HG03066 (cell line): ENCODE data around the gene SMPD3.

Experiments used
- ATAC-seq: cut with Tn5 transposase; IDR thresholded peaks from one replicate; pipeline ENCODE4 v1.9.1; 2021; ENCODE audit warnings: low read depth; ENCODE audit not compliant: unreplicated experiment

Gene SMPD3

DNA sequence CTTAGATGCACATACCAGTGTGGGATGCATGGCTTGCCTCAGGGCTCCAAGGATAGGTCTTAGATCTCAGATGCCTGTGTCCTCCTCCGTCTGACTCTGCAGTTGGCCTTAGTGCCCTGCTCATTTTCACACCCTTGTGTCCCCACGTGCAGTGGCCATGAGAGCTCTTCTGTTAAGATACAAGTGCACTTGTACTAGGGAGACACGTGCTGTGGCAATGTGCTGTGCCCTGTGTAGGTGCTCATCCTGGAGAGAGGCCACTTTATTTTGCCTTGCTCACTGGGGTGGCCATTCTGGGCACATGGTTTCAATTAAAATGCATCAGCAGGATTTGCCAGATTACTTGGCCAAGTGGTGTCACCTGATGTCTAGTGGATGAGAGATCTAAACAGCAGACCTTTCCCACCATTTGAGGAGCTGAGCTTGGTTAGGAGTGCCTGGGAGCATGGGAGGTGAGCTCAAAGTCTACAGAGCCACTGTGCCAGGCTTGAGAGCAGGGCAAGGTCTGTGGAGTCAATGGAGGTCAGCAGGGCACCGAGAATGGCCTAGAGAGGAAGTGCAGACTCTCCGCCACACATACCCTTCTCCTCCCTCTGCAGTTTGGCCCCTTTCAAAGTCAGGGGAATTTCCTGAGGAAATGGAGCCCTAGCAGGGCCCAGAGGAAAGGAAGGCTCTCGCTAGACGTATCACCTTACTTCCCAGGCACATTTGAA, 25.2 kb upstream of the SMPD3 start:
- ATAC-seq, result no peak

DNA sequence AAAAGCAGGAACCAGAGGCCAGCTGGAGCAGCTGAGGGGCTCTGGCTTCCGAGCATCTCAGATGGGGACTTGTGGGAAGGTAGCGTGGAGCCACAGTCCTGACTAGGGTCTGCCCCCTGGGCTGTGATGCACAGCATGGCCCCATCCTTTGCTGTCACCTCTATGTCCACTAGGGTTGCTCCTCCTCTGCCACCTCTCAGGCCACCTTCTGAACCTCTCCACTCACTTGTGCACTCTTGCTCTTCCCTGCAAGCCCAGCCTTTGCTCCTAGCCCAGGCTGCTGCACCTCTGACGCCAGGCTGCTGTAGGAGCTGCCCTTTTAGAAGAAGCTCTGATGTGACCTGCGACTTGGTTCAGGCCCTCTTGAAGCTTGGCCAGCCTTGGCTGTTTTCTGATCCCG, 24.3 kb upstream of the SMPD3 start:
- ATAC-seq, result no peak

DNA sequence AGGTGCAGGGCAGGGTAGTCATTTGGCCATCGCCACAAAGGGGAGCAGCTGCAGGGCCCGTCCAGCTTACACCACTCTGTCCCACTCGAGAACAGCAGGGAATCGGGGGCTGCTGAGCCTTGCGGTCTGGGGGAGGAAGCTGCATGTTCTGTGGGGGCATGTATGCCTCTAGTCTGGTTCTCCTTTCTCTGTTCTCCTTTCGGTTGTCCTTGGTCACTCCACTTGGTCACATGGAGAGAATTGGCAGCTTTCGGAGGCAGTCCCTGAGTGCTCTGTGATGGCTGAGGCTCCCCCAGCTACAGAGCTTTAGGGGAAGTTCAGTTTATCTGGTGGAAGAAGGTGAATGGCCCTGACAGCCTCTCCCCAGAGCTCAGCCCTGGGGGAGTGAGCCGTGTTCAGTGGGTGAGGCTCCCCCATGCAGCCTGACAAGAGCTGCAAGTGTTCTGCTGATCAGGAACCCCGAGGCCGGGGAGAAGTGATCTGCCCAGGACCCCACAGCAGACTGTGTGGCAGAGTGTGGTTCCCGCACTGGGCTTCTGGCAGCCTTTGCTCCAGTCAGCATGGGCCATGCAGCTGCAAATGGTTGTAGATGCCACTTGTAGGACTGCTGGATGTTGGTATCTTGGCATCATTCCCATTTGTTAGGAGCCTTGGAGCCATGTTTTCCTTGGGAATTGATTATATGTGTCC, 22.3 kb upstream of the SMPD3 start:
- peak; percentile 94 for ATAC-seq

DNA sequence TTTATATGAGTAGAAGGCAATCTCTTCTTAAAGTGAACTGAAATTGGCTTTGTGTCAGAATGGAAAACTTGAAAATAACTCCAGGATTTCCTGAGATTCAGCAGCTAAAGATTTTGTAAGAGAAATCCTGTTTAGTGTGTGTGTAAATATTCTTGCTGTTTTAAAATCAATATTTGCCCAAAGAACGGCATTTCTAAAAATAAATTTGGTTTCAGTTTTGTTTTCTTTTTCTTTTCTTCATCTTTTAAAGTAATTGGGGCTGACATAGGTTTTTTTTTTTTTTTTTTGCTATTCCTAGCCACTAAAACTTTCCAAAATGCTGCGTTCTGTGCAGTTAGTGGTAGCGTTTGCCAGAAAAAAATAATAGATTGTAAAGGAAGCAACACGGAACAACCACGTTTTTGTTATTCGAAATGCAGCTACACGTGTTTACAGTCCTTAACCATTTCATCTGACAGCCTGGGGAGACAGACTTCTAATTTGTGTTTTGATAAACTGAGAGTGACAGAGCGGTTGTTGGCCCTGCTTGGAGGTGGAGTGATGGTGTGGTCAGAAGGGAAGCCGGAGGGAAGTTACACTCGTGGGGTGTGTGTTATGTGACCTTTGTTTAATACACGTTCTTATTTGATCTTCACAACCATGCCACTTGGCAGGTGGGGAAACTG, 21.6 kb upstream of the SMPD3 start:
- ATAC-seq, result peak; percentile 13

DNA sequence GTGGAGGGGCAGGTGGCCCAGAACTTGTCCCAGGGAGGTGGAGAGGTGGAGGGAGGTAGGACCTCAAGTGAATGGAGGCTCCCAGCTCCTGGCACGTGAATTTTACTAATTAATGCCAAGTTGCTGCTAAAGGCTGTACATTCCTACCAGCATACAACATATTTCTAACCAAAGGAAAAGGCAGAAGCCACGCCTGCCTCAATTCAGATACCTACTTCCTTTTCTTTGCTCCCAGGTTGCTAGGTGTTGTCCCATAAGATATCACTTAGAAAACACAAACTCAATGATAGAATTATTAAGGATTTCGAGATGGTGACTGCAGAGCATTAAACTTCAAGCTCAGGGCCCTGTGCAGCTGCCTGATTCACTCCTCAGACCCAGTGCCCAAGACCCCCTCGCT, 20.5 kb upstream of the SMPD3 start:
- ATAC-seq, result no peak

DNA sequence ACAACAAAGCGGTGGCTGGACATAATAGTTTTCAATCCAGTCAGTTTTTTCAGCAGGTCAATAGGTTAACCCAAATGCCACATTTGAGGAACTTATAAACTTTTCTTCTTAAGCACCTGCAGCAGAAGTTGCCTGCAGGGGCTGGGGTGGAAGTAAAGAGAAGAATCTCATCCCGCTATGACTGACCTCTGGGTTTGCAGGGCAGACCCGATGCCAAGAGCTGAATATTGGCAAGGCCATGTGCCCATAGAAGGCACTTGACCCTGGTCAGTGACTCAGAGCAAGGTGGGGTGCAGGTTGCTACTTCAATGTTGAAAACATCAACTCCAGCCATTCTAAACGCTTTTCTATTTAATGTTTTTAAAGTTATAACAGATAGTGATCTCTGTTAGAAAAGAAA, 17.9 kb upstream of the SMPD3 start:
- ATAC-seq, result no peak

DNA sequence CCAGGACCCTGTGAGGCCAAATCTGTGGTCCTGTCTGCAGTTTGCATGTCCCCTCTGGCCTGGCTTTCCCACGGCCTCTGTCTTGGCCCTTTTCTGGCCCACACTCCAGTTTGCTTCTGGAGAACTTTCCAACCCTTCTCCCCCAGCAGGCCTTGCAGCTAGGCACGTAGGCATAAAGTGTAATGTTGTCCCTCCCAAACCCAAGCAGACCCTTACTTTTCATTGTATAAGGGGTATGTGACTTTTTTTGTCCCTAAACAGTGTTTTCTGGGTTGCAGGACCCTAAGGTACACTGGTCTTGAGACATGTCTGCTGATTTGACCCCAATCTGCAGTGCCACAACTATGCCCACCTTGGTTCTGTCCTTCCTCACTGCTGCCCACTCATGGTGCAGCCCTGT, 15.6 kb upstream of the SMPD3 start:
- no peak for ATAC-seq

DNA sequence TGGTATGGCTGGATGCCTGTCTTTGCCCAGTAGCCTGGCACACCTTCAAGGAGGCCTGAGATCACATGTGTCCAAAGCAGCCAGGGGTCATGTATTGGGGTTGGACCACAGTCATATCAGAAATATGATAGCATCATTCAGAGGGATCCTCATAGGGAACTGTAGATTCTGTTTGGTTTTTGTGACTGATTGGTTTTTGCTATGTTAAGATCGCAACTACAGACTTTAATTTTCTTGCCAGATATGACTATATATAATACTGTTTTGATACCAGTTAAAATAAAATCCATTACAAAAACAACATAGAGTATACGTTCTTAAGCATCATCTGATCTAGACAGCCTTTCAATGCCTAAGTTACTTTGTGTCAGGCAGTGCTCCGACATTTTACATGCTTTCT, 11.8 kb upstream of the SMPD3 start:
- ATAC-seq, result no peak

DNA sequence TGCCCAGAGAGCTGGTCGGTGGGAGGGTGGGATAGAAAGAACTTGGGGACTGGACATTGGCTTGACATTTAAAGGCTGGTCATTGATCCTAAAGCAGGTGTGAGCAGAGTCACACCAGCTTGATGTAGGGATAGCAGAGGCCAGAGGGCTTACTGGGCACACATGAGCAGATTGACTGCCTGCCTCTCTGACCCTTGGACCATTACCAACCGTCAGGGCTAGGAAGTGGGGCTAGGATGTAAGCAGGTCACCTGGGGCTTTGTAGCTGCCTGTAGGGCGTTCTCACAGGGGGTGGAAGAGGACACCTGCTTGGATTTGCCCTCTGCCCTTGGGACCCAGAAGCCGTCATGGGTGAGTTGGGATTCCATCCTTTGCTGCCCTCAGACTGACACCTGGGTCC, 11.1 kb upstream of the SMPD3 start:
- no peak for ATAC-seq

DNA sequence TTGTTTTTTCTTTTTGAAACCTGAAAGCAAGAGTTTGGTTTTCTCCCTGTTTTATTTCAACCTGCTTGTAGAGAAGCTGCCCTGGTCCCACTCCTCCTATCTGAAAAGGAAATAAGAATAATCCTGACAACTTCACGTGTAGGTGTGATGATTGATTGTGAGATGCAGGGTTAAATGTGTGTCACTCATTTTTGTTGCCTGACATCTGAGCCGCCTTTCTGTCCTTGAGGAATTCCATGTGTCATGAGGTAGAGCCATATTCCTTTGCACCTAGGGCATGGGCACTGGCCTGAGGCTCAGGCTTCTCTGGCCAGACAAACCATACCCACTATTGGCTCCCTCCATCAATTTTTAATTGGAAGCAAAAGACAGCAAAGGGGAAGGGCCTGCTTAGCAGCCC, 10.2 kb upstream of the SMPD3 start:
- no peak for ATAC-seq

DNA sequence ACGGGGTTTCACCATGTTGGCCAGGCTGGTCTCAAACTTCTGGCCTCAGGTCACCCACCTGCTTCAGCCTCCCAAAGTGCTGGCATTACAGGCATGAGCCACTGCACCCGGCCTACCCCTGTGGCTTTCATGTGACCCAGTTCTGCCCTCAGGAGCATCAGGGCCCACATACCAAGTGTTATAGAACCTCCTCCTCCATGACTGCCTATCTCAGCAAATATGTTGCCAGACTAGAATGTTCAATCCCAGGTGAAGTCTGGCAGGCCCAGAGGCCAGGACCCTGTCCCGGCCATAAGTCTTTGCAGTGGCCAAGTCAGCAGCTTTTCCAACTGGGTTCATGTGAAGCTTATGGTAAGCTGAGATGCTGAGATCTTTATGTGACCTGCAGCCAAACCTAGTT, 9.8 kb upstream of the SMPD3 start:
- ATAC-seq, result no peak

DNA sequence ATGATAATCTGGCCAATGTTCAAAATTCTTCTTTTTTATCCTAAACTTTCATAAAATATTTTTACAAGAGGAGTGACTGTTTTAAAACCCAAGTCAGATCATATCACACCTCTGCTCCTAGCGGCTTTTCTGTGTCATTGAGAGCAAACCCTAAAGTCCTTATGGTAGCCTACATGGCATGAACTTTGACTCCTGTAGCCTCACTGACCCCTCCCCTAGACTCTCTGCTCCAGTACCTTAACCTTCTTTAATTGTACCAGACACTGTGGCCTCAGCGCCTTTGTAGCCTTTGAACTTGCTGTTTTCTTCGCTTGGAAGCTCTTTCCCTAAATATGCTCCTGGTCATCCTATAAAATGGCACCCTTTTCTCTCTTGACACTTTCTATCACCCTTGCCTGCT, 7.3 kb upstream of the SMPD3 start:
- ATAC-seq, result no peak

DNA sequence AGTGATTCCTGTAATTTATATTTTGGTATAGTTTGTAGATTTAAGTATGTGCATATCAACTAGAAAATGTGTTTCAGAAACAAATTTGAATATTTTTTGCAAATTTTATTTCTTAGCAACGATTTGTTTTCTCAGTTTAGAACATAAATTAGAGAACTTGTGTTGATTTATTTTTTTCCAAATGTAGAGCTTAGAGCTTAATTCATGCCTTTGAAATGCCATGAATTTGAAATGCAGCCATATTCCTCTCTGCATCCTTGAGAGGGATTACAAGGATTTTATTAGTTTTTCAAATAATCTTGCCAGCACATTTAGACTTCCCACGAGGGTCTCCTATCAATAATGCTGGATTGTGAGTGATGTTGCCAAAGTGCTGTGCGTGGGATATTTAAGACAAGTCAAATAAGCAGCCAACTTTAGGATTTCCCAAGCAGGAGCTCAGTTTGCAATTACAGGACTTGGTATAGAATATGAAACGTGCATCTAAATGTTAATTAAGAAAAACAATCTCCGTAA, 6.7 kb upstream of the SMPD3 start:
- ATAC-seq, result no peak

DNA sequence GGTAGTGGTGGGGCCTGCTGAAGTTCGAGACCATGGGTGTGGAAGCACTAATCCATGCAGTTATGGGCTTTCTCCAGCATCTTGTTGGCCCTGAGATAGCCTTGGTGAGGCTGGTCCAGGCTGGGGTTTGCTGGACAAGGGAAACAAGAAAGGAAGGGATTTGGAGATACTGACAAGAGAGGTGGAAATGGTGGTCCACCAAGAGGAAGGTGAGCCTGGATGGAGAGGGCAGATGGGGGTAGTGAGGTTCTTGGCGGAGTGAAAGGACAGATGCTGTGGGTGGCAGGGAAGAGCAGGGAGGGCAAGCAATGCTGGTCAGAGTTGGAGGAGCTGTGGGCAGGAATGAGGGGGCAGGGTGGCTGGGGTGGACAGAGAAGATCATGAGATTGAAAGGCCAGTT, 5.5 kb upstream of the SMPD3 start:
- no peak for ATAC-seq

DNA sequence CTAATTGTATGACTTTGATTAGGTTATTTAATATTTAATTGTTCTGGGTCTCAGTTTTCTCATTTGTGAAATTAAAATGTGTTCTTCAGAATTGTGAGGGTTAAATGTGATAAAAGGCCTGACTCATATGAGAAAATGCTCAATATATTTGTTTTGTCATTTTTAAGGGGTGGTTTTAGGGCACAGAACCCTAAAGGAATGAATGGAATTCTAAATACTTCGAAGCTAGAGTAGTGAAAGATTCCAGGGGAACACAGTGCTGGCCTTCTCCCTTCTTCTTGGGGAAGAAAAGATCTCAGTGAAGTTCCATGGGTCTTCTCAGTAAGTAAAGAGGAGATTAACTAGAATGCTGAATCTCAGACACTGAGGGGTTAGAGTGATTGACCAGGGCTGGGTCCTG, 3.9 kb upstream of the SMPD3 start:
- no peak for ATAC-seq

DNA sequence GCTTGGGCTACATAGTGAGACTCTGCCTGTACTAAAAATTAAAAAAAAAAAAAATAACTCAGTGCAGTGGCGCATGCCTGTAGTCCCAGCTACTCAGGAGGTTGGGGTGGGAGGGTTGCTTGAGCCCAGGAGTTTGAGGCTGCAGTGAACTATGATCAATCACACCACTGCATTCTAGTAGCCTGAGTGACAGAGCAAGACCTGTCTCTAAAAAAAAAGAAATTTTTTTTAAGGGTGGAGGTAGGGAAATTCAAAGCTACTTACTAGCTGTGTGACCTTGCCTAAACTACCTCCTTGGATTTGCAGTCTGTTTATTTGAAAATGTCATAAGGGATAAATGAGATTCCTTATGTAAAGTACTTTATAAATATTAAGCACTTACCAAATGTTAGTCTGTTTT, 3.4 kb upstream of the SMPD3 start:
- no peak for ATAC-seq

DNA sequence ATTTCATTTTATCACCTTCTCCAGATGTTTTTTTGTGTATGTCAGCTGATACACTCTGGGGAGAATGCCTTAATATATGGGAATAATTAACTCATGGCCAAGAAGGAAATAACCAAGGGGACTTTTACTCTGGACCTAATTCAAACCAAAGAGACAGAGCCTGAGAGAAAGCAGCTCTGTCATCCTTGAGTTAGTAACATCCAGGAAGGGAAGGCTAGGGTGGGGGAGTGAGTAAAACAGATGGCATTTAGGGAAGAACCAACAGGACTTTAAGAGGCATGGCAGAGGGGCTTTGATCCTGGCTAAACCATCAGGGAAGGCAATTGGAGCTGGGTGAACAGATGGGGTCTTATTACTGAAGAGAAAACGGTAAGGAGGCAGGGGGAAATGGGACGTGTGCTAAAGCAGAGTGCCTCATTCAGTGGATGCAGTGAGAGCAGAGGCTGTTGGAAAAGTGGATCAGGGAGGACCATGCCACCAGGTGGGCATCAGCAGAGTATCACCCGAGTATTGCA, 2.5 kb upstream of the SMPD3 start:
- ATAC-seq, result no peak

DNA sequence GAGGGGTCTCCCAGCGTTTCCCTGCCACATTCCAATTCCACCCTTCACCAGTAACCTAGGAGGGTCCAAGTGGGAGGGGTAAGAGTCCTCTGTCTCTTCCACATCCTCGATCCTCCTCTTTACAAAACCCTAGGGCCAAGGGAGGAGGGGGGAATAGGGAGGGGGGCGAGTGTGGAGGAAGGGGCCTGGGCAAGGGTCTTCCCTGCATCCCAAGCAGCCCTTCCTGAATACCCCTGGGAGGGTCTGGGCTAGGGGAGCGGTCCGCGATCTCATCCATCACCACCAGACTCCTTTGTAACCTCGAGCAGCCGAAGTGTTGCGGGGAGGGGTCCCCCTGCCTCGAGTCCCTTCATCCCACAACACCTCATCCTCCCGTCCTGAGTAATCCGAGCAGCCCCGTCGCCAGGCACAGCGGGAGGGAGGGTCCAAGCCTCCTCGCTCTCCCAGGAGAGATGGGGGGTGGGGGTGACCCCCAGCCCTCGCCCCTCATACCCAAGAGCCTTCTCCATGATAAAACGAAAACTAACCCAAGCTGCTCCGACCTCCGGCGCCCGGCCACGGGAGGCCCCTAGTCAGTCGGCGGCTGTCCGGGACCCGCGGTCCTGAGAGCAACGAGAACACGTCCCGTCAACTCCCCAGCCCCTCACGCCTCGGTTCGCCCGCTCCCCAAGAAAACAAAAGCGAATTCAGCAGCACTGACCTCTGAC, 502 bp downstream of the SMPD3 start:
- ATAC-seq, result peak; percentile 16

DNA sequence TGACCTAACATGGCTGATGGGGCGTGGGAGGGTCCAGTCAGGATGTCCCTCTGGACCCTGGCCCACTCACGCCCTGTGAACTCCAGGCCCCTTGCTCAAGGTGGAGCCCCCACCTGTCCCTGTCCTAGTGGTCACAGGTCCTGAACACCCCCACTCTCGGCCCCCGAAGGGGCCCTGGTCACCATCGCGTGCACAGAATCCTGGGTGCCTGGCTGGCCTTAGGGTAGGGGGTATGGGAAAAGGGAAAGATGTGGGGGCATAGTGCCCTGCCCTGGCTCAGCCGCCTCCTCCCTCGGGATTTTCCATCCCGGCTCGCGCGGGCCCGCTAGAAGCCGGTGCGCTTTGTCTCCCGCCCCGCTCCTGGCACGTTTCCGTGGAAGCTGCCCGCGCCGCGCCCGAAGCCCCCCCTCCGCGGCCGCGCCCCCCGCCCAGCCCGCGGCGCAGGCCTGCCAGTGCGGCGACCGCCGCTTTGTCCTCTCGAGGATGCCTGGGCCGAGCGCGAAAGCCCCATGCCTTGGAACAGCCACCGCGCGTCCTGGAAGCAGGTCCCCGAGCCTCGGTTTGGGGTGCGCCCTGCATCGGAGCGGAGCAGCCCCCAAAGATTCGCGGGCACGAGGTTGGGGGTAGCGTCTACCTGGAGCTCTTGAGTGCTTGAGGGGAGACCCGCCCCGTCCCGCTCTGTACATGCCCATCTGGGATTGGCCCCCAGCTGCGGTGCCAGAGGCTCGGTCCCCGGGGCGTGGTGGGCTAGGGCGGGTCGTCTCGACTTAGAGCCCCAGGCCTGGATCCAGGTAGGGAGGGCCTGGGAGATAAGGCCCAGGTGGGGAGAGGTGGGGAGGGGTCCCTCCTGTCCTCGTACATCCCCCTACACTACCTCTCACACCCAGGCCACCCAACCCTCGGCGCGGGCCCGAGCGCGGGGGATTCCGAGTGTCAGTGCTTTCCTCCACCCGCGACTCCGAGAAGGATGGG, 1.3 kb downstream of the SMPD3 start:
- no peak for ATAC-seq

DNA sequence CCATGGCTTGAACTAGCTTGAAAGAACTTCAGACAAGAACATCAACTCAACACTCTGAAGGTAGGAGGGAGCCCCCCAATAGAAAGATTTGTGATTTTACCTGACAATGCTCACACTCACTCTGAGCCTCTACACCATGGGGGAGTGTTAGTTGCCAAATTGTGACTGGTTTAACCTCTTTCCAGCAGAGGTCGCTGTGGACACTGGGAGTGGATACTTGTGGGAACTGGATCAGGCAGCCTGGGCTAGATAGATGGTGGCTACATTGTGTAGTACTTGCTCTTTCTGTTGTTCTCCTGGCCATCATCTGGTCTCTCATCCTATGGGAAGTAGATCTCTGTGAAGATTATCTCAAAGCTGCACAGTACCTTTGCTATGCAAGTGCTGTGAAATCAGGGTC, 2.9 kb downstream of the SMPD3 start:
- no peak for ATAC-seq
